Endodermal cell (in vitro differentiated cells): ENCODE data around the gene LIMK1. TPM values are rescaled to one million over a fixed set of nuclear protein-coding genes. Genes with fewer than 3 reads are reported as not detected.

Experiments
- DNase-seq: peaks from one replicate; pipeline ENCODE4 v3.0.0-alpha.2; 2017
- H3K27ac ChIP-seq: 2 replicates; pipeline ENCODE4 v1.5.1; 2013; ENCODE audit warnings: mild to moderate bottlenecking, low read depth, low read length, moderate library complexity
- H3K27me3 ChIP-seq: 2 replicates; pipeline ENCODE4 v1.6.1; 2013; ENCODE audit warnings: mild to moderate bottlenecking, low read length, moderate library complexity; ENCODE audit not compliant: insufficient read depth, control insufficient read depth, poor library complexity, severe bottlenecking
- H3K36me3 ChIP-seq: 2 replicates; pipeline ENCODE4 v1.7.0; 2013; ENCODE audit warnings: mild to moderate bottlenecking, low read length, moderate library complexity; ENCODE audit not compliant: control insufficient read depth, insufficient read depth
- H3K4me1 ChIP-seq: one replicate; pipeline ENCODE4 v1.7.0; 2013; ENCODE audit warnings: low read length; ENCODE audit not compliant: control insufficient read depth, insufficient read depth
- H3K4me3 ChIP-seq: 2 replicates; pipeline ENCODE4 v1.5.1; 2013; ENCODE audit warnings: mild to moderate bottlenecking, low read length, moderate library complexity
- H3K9ac ChIP-seq: 2 replicates; pipeline ENCODE4 v1.6.1; 2013; ENCODE audit warnings: mild to moderate bottlenecking, low read length, moderate library complexity; ENCODE audit not compliant: poor library complexity, severe bottlenecking; ENCODE audit errors: extremely low read depth
- H3K9me3 ChIP-seq: 2 replicates; pipeline ENCODE4 v1.6.1; 2013; ENCODE audit warnings: mild to moderate bottlenecking, low read length, moderate library complexity; ENCODE audit not compliant: control insufficient read depth
- H3K27ac Mint-ChIP-seq: 2 replicates; pipeline ENCODE4 v1.8.0; 2020; ENCODE audit warnings: mixed read lengths
- H3K27me3 Mint-ChIP-seq: 2 replicates; pipeline ENCODE4 v1.8.0; 2021; ENCODE audit warnings: mild to moderate bottlenecking, mixed read lengths; ENCODE audit not compliant: insufficient read depth
- H3K36me3 Mint-ChIP-seq: 2 replicates; pipeline ENCODE4 v1.8.0; 2020; ENCODE audit warnings: low read depth, mixed read lengths
- H3K4me1 Mint-ChIP-seq: 2 replicates; pipeline ENCODE4 v1.8.0; 2020; ENCODE audit warnings: mixed read lengths
- H3K4me3 Mint-ChIP-seq: 2 replicates; pipeline ENCODE4 v1.8.0; 2020; ENCODE audit warnings: mild to moderate bottlenecking, moderate library complexity, mixed read lengths
- H3K9me3 Mint-ChIP-seq: 2 replicates; pipeline ENCODE4 v1.8.0; 2020; ENCODE audit warnings: mild to moderate bottlenecking, mixed read lengths
- CTCF ChIP-seq: fragments of 200-600 bp; sonication (generic); conservative IDR thresholded peaks from 2 replicates; pipeline ENCODE4 v1.5.0; 2021; ENCODE audit warnings: antibody characterized with exemption, mild to moderate bottlenecking
- WGBS, 2 experiments: methylation state at CpG; one replicate each; pipeline versions ENCODE4 v1.1.5 to v1.1.7; 2013; ENCODE audit warnings: missing lambda C conversion rate in 2 of 2, mixed read lengths in 1 of 2; ENCODE audit not compliant: insufficient coverage in 1 of 2, insufficient read length in 1 of 2; 5-methylcytosine and 5-hydroxymethylcytosine counted together
- total RNA-seq, 2 donors: library from RNA; stranded (reverse); fragmentation: NEBNext Ultra II Directional in 1 of 2; extraction: Animal tissue kit (Norgen Biotek cat#: 25700) in 1 of 2; gene quantifications; 2 replicates in 1 of 2; 3 replicates in 1 of 2; pipeline ENCODE4 v1.2.1, GENCODE V29; 2021

The LIMK1 gene
- total RNA-seq, 2 donors from 2014 or later: 83.9 TPM

DNA sequence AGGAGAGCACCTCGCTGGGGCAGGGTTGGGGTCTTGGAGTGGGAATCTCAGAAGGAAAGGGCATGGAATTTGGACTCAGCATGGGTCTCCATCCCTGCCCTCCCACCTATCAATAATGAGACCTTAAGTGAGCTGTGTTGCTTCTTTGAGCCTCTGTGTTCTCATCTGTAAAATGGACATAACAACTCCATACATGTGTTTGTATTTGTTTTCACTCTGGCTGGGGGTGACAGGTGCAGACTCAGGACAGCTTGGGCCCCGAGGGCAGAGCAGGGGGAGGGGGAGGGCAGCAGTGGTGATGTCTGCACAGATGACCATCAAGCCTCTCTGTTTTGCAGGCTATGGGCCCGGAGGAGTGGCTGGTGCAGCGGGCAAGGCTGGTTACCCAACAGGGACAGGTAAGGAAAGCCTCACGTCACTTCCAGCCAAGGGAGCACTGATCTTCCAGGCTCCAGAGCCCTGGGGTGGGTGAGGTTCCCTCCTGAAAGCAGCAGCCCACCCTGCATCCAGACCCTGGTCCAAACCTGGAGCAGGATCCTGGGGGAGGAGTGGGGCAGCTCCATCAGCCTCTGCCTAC is 35.7 kb upstream of the LIMK1 start:
- Histone ChIP-seq H3K36me3 (no peaks in the 10 kb centered on the region), H3K27ac (no peak overlapping the region)
- 86 to 94% methylated on average over 3 to 5 of the region's 5 CpGs for WGBS, 2 experiments

GRCh38 chr7:74048999-74049599 is 34.5 kb upstream of the LIMK1 start:
- WGBS, 2 experiments: 88 to 96% methylated on average over 2 of the region's 2 CpGs

More for the DNA sequence above, 35.7 kb upstream of the LIMK1 start:
- Histone ChIP-seq H3K9me3 (no peaks in the 10 kb centered on the region), H3K4me1 (peaks cover 6% of the 10 kb centered on the region), H3K27me3 (no peaks in the 10 kb centered on the region), H3K4me3 (no peak overlapping the region), H3K9ac (no peak overlapping the region)
- no peak overlapping the region for H3K4me3 Mint-ChIP-seq
- peaks cover 25% of the 10 kb centered on the region for H3K4me1 Mint-ChIP-seq
- H3K27ac Mint-ChIP-seq: no peak overlapping the region
- no peaks in the 10 kb centered on the region for H3K36me3 Mint-ChIP-seq
- no peaks in the 10 kb centered on the region for H3K27me3 Mint-ChIP-seq
- no peaks in the 10 kb centered on the region for H3K9me3 Mint-ChIP-seq
- DNase-seq: no peak
- no peak for TF ChIP-seq CTCF

GRCh38 chr7:74049997-74050798 is 33.4 kb upstream of the LIMK1 start:
- Mint-ChIP-seq H3K4me1 (peaks cover 9% of the 10 kb centered on the region), H3K9me3 (no peaks in the 10 kb centered on the region), H3K36me3 (no peaks in the 10 kb centered on the region), H3K27me3 (no peaks in the 10 kb centered on the region), H3K4me3 (no peak overlapping the region), H3K27ac (no peak overlapping the region)
- Histone ChIP-seq H3K27ac (no peak overlapping the region), H3K9ac (no peak overlapping the region), H3K9me3 (no peaks in the 10 kb centered on the region), H3K36me3 (no peaks in the 10 kb centered on the region), H3K4me1 (peaks cover 6% of the 10 kb centered on the region), H3K27me3 (no peaks in the 10 kb centered on the region), H3K4me3 (no peak overlapping the region)
- 87 to 95% methylated on average over 3 of the region's 3 CpGs for WGBS, 2 experiments
- TF ChIP-seq CTCF: no peak
- DNase-seq: no peak

More at GRCh38 chr7:74048999-74049599, 34.5 kb upstream of the LIMK1 start:
- Mint-ChIP-seq H3K4me3 (no peak overlapping the region), H3K27ac (no peak overlapping the region), H3K27me3 (no peaks in the 10 kb centered on the region), H3K4me1 (peaks cover 17% of the 10 kb centered on the region), H3K9me3 (no peaks in the 10 kb centered on the region), H3K36me3 (no peaks in the 10 kb centered on the region)
- H3K27ac ChIP-seq: no peak overlapping the region
- no peak overlapping the region for H3K9ac ChIP-seq
- H3K4me1 ChIP-seq: peaks cover 6% of the 10 kb centered on the region
- no peaks in the 10 kb centered on the region for H3K9me3 ChIP-seq
- no peaks in the 10 kb centered on the region for H3K36me3 ChIP-seq
- no peaks in the 10 kb centered on the region for H3K27me3 ChIP-seq
- no peak overlapping the region for H3K4me3 ChIP-seq
- DNase-seq: no peak
- no peak for TF ChIP-seq CTCF
